ENCODE measurements around the gene CORO2A.

DNA sequence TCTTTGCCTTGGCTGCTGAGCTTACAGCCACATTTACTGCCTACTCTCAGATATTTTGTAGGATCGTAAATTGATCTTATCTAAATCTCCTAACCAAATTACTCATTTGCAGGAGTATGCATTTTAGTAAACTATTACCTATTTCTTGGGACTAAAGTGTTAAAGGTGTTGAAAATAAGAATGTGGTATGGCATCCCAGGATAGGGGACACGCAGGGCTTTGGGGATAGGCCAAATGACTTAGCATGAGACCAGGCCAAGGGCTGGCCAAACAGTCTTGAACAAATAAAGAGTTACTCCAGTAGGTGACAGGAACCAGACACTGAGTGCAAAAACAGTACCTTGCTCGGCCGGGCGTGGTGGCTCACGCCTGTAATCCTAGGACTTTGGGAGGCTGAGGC is 37.9 kb upstream of the CORO2A start:
- TF ChIP-seq EP300 (IDR thresholded peaks at IDR 0.05; ENCODE audit: borderline replicate concordance in 1 of 2, low read depth in 2 of 2, low read length in 2 of 2) = no peak
- TF ChIP-seq RFX5 (IDR thresholded peaks at IDR 0.05; ENCODE audit: borderline replicate concordance, low read depth, low read length) = no peak
- TF ChIP-seq, protein P1, sequence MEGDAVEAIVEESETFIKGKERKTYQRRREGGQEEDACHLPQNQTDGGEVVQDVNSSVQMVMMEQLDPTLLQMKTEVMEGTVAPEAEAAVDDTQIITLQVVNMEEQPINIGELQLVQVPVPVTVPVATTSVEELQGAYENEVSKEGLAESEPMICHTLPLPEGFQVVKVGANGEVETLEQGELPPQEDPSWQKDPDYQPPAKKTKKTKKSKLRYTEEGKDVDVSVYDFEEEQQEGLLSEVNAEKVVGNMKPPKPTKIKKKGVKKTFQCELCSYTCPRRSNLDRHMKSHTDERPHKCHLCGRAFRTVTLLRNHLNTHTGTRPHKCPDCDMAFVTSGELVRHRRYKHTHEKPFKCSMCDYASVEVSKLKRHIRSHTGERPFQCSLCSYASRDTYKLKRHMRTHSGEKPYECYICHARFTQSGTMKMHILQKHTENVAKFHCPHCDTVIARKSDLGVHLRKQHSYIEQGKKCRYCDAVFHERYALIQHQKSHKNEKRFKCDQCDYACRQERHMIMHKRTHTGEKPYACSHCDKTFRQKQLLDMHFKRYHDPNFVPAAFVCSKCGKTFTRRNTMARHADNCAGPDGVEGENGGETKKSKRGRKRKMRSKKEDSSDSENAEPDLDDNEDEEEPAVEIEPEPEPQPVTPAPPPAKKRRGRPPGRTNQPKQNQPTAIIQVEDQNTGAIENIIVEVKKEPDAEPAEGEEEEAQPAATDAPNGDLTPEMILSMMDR (IDR thresholded peaks at IDR 0.05; ENCODE audit: control extremely low read depth in 1 of 3, insufficient read depth in 1 of 3, low read depth in 1 of 3, low read length in 3 of 3) = no peak
- TF ChIP-seq ZNF274 (IDR thresholded peaks at IDR 0.05; ENCODE audit: borderline replicate concordance, extremely low read depth, low read length) = no peak
- no peak for TF ChIP-seq EZH2 (IDR thresholded peaks at IDR 0.05; ENCODE audit: low read depth, low read length, severe bottlenecking)
- TF ChIP-seq, protein P2, sequence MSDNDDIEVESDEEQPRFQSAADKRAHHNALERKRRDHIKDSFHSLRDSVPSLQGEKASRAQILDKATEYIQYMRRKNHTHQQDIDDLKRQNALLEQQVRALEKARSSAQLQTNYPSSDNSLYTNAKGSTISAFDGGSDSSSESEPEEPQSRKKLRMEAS (IDR thresholded peaks at IDR 0.05) = no peak
- no peak for TF ChIP-seq POLR2A (IDR thresholded peaks at IDR 0.05; ENCODE audit: control extremely low read depth in 1 of 2, low read depth in 2 of 2, low read length in 2 of 2)
- no peak for TF ChIP-seq YY1 (IDR thresholded peaks at IDR 0.05; ENCODE audit: low read depth, low read length)
- TF ChIP-seq TAF1 (IDR thresholded peaks at IDR 0.05; ENCODE audit: low read depth, low read length) = no peak
- no peak for TF ChIP-seq KDM1A (IDR thresholded peaks at IDR 0.05; ENCODE audit: borderline replicate concordance, low read length)
- no peak for TF ChIP-seq RBBP5 (IDR thresholded peaks at IDR 0.05; ENCODE audit: borderline replicate concordance, low read depth, low read length)
